H1 (cell line): ENCODE measurements around the gene FAM81A. TPM values are rescaled to one million over a fixed set of nuclear protein-coding genes. Genes with fewer than 3 reads are reported as not detected.

ENCODE experiments used
- CTCF ChIA-PET: fragments of 300-600 bp; sonication (Branson Sonifier 250); formaldehyde crosslinking; loops from one replicate; lab custom pipeline; 2021; ENCODE audit not compliant: partially characterized antibody; lab: Charles Lee
- POLR2A ChIA-PET: fragments of 300-600 bp; sonication (Branson Sonifier 250); formaldehyde crosslinking; loops from one replicate; lab custom pipeline; 2021; ENCODE audit warnings: inconsistent platforms; ENCODE audit not compliant: partially characterized antibody; lab: Charles Lee
- DNase-seq, 2 experiments: peaks; one replicate each; pipeline versions ENCODE4 v3.0.0 to v3.0.0-alpha.2; 2010 to 2022; ENCODE audit warnings: low spot score in 2 of 2, low read depth in 1 of 2, mixed read lengths in 1 of 2
- FAIRE-seq: peaks from 2 replicates; lab custom pipeline; 2011; peaks lifted over from hg19 to GRCh38; lab: Jason Lieb, UNC
- H2AFZ ChIP-seq: 2 replicates; pipeline ENCODE4 v1.8.1; 2012; ENCODE audit warnings: low read length, inconsistent platforms
- H2AK5ac ChIP-seq: 2 replicates; pipeline ENCODE4 v1.6.1; 2013; ENCODE audit warnings: low read depth, low read length
- H2BK120ac ChIP-seq: replicated peaks from 2 replicates; pipeline ENCODE3; 2013; ENCODE audit warnings: low read depth, low read length, inconsistent platforms
- H2BK12ac ChIP-seq: 2 replicates; pipeline ENCODE4 v1.6.1; 2013; ENCODE audit warnings: low read depth, low read length
- H2BK15ac ChIP-seq: 2 replicates; pipeline ENCODE4 v1.6.1; 2013; ENCODE audit warnings: low read length
- H2BK20ac ChIP-seq: 2 replicates; pipeline ENCODE4 v1.6.1; 2013; ENCODE audit warnings: low read length
- H2BK5ac ChIP-seq: 2 replicates; pipeline ENCODE4 v1.6.1; 2013; ENCODE audit warnings: low read depth, low read length
- H3K14ac ChIP-seq: 2 replicates; pipeline ENCODE4 v1.6.1; 2013; ENCODE audit warnings: inconsistent platforms; ENCODE audit not compliant: insufficient read length
- H3K18ac ChIP-seq: 2 replicates; pipeline ENCODE4 v1.6.1; 2013; ENCODE audit warnings: low read length; ENCODE audit errors: extremely low read depth
- H3K23ac ChIP-seq: 2 replicates; pipeline ENCODE4 v1.6.1; 2013; ENCODE audit warnings: inconsistent platforms; ENCODE audit not compliant: insufficient read length
- H3K23me2 ChIP-seq: 2 replicates; pipeline ENCODE4 v1.6.1; 2013; ENCODE audit warnings: low read depth, low read length
- H3K27ac ChIP-seq: 2 replicates; pipeline ENCODE4 v1.6.1; 2011; ENCODE audit warnings: low read depth, low read length, inconsistent platforms
- H3K27me3 ChIP-seq, 4 experiments: replicated peaks in 1 of 4; 1 replicate in 1 of 4; 2 replicates in 3 of 4; pipeline versions ENCODE4 v1.6.1 to v1.8.1; 2011 to 2013; ENCODE audit warnings: low read length in 3 of 4, mild to moderate bottlenecking in 3 of 4, inconsistent platforms in 2 of 4, mixed read lengths in 2 of 4, moderate library complexity in 1 of 4; ENCODE audit not compliant: control insufficient read depth in 3 of 4, insufficient read depth in 3 of 4; ENCODE audit errors: extremely low read depth in 1 of 4
- H3K36me3 ChIP-seq, 4 experiments: 2 replicates each; pipeline versions ENCODE4 v1.6.1 to v1.8.1; 2011 to 2013; ENCODE audit warnings: mild to moderate bottlenecking in 4 of 4, low read length in 3 of 4, moderate library complexity in 2 of 4, control low read depth in 1 of 4, inconsistent platforms in 1 of 4; ENCODE audit not compliant: insufficient read depth in 4 of 4, control insufficient read depth in 2 of 4
- H3K4ac ChIP-seq: replicated peaks from 2 replicates; pipeline ENCODE3; 2013; ENCODE audit warnings: low read length, low read depth, mixed read lengths, inconsistent platforms; ENCODE audit not compliant: insufficient read length
- H3K4me1 ChIP-seq, 4 experiments: replicated peaks in 1 of 4; 1 replicate in 1 of 4; 2 replicates in 3 of 4; pipeline versions ENCODE4 v1.6.1 to v1.8.1; 2011 to 2013; ENCODE audit warnings: low read length in 3 of 4, inconsistent platforms in 2 of 4, mixed read lengths in 1 of 4; ENCODE audit not compliant: insufficient read depth in 4 of 4, control insufficient read depth in 3 of 4
- H3K4me2 ChIP-seq, 2 experiments: 2 replicates each; pipeline versions ENCODE4 v1.6.1 to v1.8.1; 2011 to 2013; ENCODE audit warnings: low read depth in 2 of 2, low read length in 2 of 2, control low read depth in 1 of 2, inconsistent platforms in 1 of 2, mild to moderate bottlenecking in 1 of 2; ENCODE audit not compliant: insufficient read depth in 1 of 2
- H3K4me3 ChIP-seq, 4 experiments: fragments of 200-600, 300-600 bp in 1 of 4; sonication (generic), shearing (Covaris generic), sonication (Bioruptor Twin) in 1 of 4; 2 replicates each; pipeline versions ENCODE4 v1.5.1 to v1.8.1; 2011 to 2016; ENCODE audit warnings: low read length in 4 of 4, low read depth in 3 of 4, control low read depth in 2 of 4, inconsistent platforms in 2 of 4, mild to moderate bottlenecking in 2 of 4, mixed read lengths in 1 of 4, moderate library complexity in 1 of 4; ENCODE audit not compliant: insufficient read depth in 2 of 4; ENCODE audit errors: extremely low read depth in 1 of 4
- H3K56ac ChIP-seq: replicated peaks from 2 replicates; pipeline ENCODE3; 2013; ENCODE audit warnings: low read depth, mild to moderate bottlenecking, mixed read lengths, low read length, inconsistent platforms; ENCODE audit not compliant: insufficient read length
- H3K79me1 ChIP-seq: 2 replicates; pipeline ENCODE4 v1.6.1; 2013; ENCODE audit warnings: low read depth, low read length, control low read depth
- H3K79me2 ChIP-seq, 2 experiments: 2 replicates each; pipeline versions ENCODE4 v1.6.1 to v1.8.1; 2012 to 2013; ENCODE audit warnings: low read length in 2 of 2, mild to moderate bottlenecking in 2 of 2, inconsistent platforms in 1 of 2; ENCODE audit not compliant: insufficient read depth in 2 of 2, control insufficient read depth in 1 of 2
- H3K9ac ChIP-seq, 4 experiments: replicated peaks in 1 of 4; 1 replicate in 1 of 4; 2 replicates in 3 of 4; pipeline versions ENCODE4 v1.6.1 to v1.8.1; 2011 to 2013; ENCODE audit warnings: low read depth in 3 of 4, low read length in 3 of 4, control low read depth in 2 of 4, mild to moderate bottlenecking in 2 of 4, moderate library complexity in 2 of 4, inconsistent platforms in 1 of 4; ENCODE audit errors: extremely low read depth in 1 of 4
- H3K9me3 ChIP-seq, 2 experiments: 2 replicates each; pipeline versions ENCODE4 v1.6.1 to v1.8.1; 2012 to 2013; ENCODE audit warnings: mild to moderate bottlenecking in 2 of 2, moderate library complexity in 2 of 2, control low read depth in 1 of 2, inconsistent platforms in 1 of 2, low read depth in 1 of 2, low read length in 1 of 2, mixed read lengths in 1 of 2; ENCODE audit not compliant: insufficient read depth in 2 of 2
- H4K20me1 ChIP-seq, 2 experiments: replicated peaks in 1 of 2; 2 replicates each; pipeline versions ENCODE3 to v1.8.1; 2011 to 2013; ENCODE audit warnings: inconsistent platforms in 2 of 2, low read length in 2 of 2, mild to moderate bottlenecking in 1 of 2; ENCODE audit not compliant: insufficient read depth in 2 of 2, control insufficient read depth in 1 of 2
- H4K5ac ChIP-seq: 2 replicates; pipeline ENCODE4 v1.6.1; 2013; ENCODE audit warnings: low read length, low read depth, mixed read lengths, inconsistent platforms; ENCODE audit not compliant: insufficient read length
- H4K8ac ChIP-seq: 2 replicates; pipeline ENCODE4 v1.8.0; 2013; ENCODE audit warnings: mild to moderate bottlenecking, moderate library complexity, low read length, inconsistent platforms; ENCODE audit not compliant: insufficient read depth; ENCODE audit errors: extremely low read depth
- H4K91ac ChIP-seq: replicated peaks from 2 replicates; pipeline ENCODE3; 2013; ENCODE audit warnings: low read length, mixed read lengths, inconsistent platforms; ENCODE audit not compliant: insufficient read length
- HDAC6 ChIP-seq: IDR thresholded peaks from one replicate; pipeline ENCODE4 v1.7.1; 2012; ENCODE audit warnings: low read depth, mild to moderate bottlenecking, inconsistent platforms, low read length, moderate library complexity
- JUN ChIP-seq: IDR thresholded peaks from 2 replicates; pipeline ENCODE4 v1.6.1; 2011; ENCODE audit warnings: low read depth, mild to moderate bottlenecking, improper control_type of control experiment, low read length
- KDM1A ChIP-seq: fragments of 200-600, 300-600 bp; sonication (generic); IDR thresholded peaks from 2 replicates; pipeline ENCODE4 v1.7.1; 2016; ENCODE audit warnings: mild to moderate bottlenecking, low read length, borderline replicate concordance
- RAD21 ChIP-seq, 2 experiments: IDR thresholded peaks in 1 of 2; conservative IDR thresholded peaks in 1 of 2; 2 replicates each; pipeline ENCODE4 v1.6.1; 2011; ENCODE audit warnings: low read depth in 2 of 2, low read length in 2 of 2, improper control_type of control experiment in 1 of 2, inconsistent platforms in 1 of 2, mild to moderate bottlenecking in 1 of 2, moderate library complexity in 1 of 2
- SIX5 ChIP-seq: IDR thresholded peaks from 2 replicates; pipeline ENCODE4 v1.6.1; 2011; ENCODE audit warnings: mild to moderate bottlenecking, low read depth, low read length
- TAF1 ChIP-seq: IDR thresholded peaks from 2 replicates; pipeline ENCODE4 v1.6.1; 2011; ENCODE audit warnings: mild to moderate bottlenecking, low read depth, low read length
- WGBS, 2 experiments: shearing (Covaris generic) in 1 of 2; methylation state at CpG; one replicate each; pipeline versions ENCODE4 v1.1.6 to v1.1.7; 2013 to 2015; ENCODE audit warnings: low lambda C conversion rate in 2 of 2, mixed read lengths in 2 of 2, inconsistent platforms in 1 of 2, low coverage in 1 of 2, missing lambda C conversion rate in 1 of 2; ENCODE audit not compliant: insufficient replicate concordance in 2 of 2, insufficient coverage in 1 of 2, insufficient read length in 1 of 2; ENCODE audit errors: extremely low coverage in 1 of 2, missing lambda C conversion rate in 1 of 2; 5-methylcytosine and 5-hydroxymethylcytosine counted together
- polyA plus RNA-seq, 7 experiments: library from polyadenylated mRNA; depleted of rRNA in 3 of 7; stranded (reverse) in 5 of 7; unstranded in 2 of 7; fragments of >200 nt in 5 of 7; fragments of 200-250 nt in 2 of 7; gene quantifications; 1 replicate in 5 of 7; 2 replicates in 1 of 7; 4 replicates in 1 of 7; pipeline versions ENCODE4 v1.2.1 to v1.2.3, GENCODE V29; 2011 to 2013; ENCODE audit warnings: missing spikeins in 2 of 7, mixed read lengths in 2 of 7
- total RNA-seq: library from RNA; stranded (reverse); fragmentation: NEBNext Ultra II Directional; extraction: Animal tissue kit (Norgen Biotek cat#: 25700); gene quantifications from 2 replicates; pipeline ENCODE4 v1.2.1, GENCODE V29; 2021
- TF ChIP-seq, protein P1 (sequence below): IDR thresholded peaks from 2 replicates; pipeline ENCODE4 v1.6.1; 2011; ENCODE audit warnings: low read depth, mild to moderate bottlenecking, low read length; ENCODE audit not compliant: insufficient read depth

FAM81A gene
- total and polyA plus RNA-seq, 2 of the 8 experiments (the other 6 are each of a cell fraction or from before 2014, with no cell fraction given) = 0.56 to 3.0 TPM

GRCh38 chr15:59528429-59528828 lies 90.4 kb downstream of the FAM81A start:
- H2BK15ac ChIP-seq = no peak overlapping the region
- ChIA-PET CTCF (interaction anchor here (0.5 to 2.6 kb wide), 54 partner anchors 9 to 1668 kb away, joined by 3 to 54 read pairs (median 4); partner anchors contain the start of genes FAM81A and GCNT3), POLR2A (interaction anchor here (1.2 kb wide), 1 partner anchor 117 kb away, joined by 3 read pairs; no protein-coding TSS in a partner anchor)
- no peaks in the 10 kb centered on the region for H3K79me2 ChIP-seq
- H2AFZ ChIP-seq = no peak overlapping the region
- TF ChIP-seq TAF1 (no peak), HDAC6 (no peak), JUN (no peak), SIX5 (no peak), RAD21 (IDR thresholded peaks at IDR 0.05 in 1 of 2, conservative IDR thresholded peaks at IDR 0.05 in 1 of 2; ENCODE audit: low read depth in 2 of 2, low read length in 2 of 2) (no peak), KDM1A (no peak)
- TF ChIP-seq, protein P1, sequence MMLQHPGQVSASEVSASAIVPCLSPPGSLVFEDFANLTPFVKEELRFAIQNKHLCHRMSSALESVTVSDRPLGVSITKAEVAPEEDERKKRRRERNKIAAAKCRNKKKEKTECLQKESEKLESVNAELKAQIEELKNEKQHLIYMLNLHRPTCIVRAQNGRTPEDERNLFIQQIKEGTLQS = no peak
- TF ChIP-seq, all 59 proteins: peak for 0
- no peaks in the 10 kb centered on the region for H4K20me1 ChIP-seq
- H2BK12ac ChIP-seq = no peak overlapping the region
- no peak overlapping the region for H3K9ac ChIP-seq
- no peak overlapping the region for H4K91ac ChIP-seq
- H3K18ac ChIP-seq = no peak overlapping the region
- no peak overlapping the region for H2BK5ac ChIP-seq
- no peak overlapping the region for H3K27ac ChIP-seq
- H3K36me3 ChIP-seq = no peaks in the 10 kb centered on the region
- no peak overlapping the region for H3K14ac ChIP-seq
- H2BK120ac ChIP-seq = no peak overlapping the region
- H3K79me1 ChIP-seq = no peaks in the 10 kb centered on the region
- H3K4me1 ChIP-seq = no peaks in the 10 kb centered on the region
- H3K4me3 ChIP-seq = no peak overlapping the region
- H4K8ac ChIP-seq = no peak overlapping the region
- WGBS, 2 experiments = 80% methylated on average over 1 of the region's 1 CpG; no CpG with 5 or more reads in 1 of the 2 experiments
- no peak overlapping the region for H3K4me2 ChIP-seq
- no peak overlapping the region for H4K5ac ChIP-seq
- no peaks in the 10 kb centered on the region for H3K23me2 ChIP-seq
- H3K27me3 ChIP-seq = no peaks in the 10 kb centered on the region
- H2AK5ac ChIP-seq = no peak overlapping the region
- H2BK20ac ChIP-seq = no peak overlapping the region
- FAIRE-seq (no peak), DNase-seq (no peak)
- no peaks in the 10 kb centered on the region for H3K9me3 ChIP-seq
- no peak overlapping the region for H3K23ac ChIP-seq
- H3K56ac ChIP-seq = no peak overlapping the region
- no peak overlapping the region for H3K4ac ChIP-seq
